HEK293 (cell line): ENCODE measurements around the gene TRAM2.

ENCODE experiments used
- CTCF ChIP-seq: fragments of 450-650 bp; formaldehyde crosslinking; IDR thresholded peaks from 2 replicates; pipeline ENCODE4 v1.5.1; 2016; ENCODE audit warnings: missing biosample characterization, missing genetic modification characterization
- ELK4 ChIP-seq: IDR thresholded peaks from 2 replicates; pipeline ENCODE4 v1.6.1; 2011; ENCODE audit warnings: mild to moderate bottlenecking, low read depth, low read length, borderline replicate concordance
- KLF16 ChIP-seq: fragments of 450-650 bp; formaldehyde crosslinking; IDR thresholded peaks from 2 replicates; pipeline ENCODE4 v1.5.1; 2017; ENCODE audit warnings: missing biosample characterization, missing genetic modification characterization
- ZBTB1 ChIP-seq: fragments of 450-650 bp; formaldehyde crosslinking; IDR thresholded peaks from 2 replicates; pipeline ENCODE4 v1.5.1; 2016; ENCODE audit warnings: missing biosample characterization, missing genetic modification characterization
- ZBTB21 ChIP-seq: fragments of 450-650 bp; formaldehyde crosslinking; IDR thresholded peaks from 2 replicates; pipeline ENCODE4 v1.5.1; 2017; ENCODE audit warnings: missing biosample characterization, missing genetic modification characterization
- ZBTB44 ChIP-seq: fragments of 450-650 bp; IDR thresholded peaks from 2 replicates; pipeline ENCODE4 v1.5.1; 2018; ENCODE audit warnings: missing biosample characterization, mild to moderate bottlenecking, missing genetic modification characterization
- ZNF311 ChIP-seq: fragments of 450-650 bp; formaldehyde crosslinking; IDR thresholded peaks from 2 replicates; pipeline ENCODE4 v1.5.1; 2017; ENCODE audit warnings: missing biosample characterization, missing genetic modification characterization, borderline replicate concordance
- ZNF37A ChIP-seq: fragments of 450-650 bp; IDR thresholded peaks from 2 replicates; pipeline ENCODE4 v1.5.1; 2018; ENCODE audit warnings: missing biosample characterization, missing genetic modification characterization
- ZNF560 ChIP-seq: fragments of 450-650 bp; formaldehyde crosslinking; IDR thresholded peaks from 2 replicates; pipeline ENCODE4 v1.5.1; 2017; ENCODE audit warnings: missing biosample characterization, missing genetic modification characterization, borderline replicate concordance
- ZNF629 ChIP-seq: fragments of 450-650 bp; formaldehyde crosslinking; IDR thresholded peaks from 2 replicates; pipeline ENCODE4 v1.5.1; 2017; ENCODE audit warnings: missing biosample characterization, missing genetic modification characterization
- ZNF777 ChIP-seq: fragments of 450-650 bp; formaldehyde crosslinking; IDR thresholded peaks from 2 replicates; pipeline ENCODE4 v1.5.1; 2017; ENCODE audit warnings: missing biosample characterization, missing genetic modification characterization, borderline replicate concordance
- TF ChIP-seq, protein P1 (sequence below): fragments of 450-650 bp; formaldehyde crosslinking; IDR thresholded peaks from 2 replicates; pipeline ENCODE4 v1.5.1; 2016; ENCODE audit warnings: missing biosample characterization, missing genetic modification characterization
- TF ChIP-seq, protein P2 (sequence below): fragments of 450-650 bp; formaldehyde crosslinking; IDR thresholded peaks from 2 replicates; pipeline ENCODE4 v1.5.1; 2016; ENCODE audit warnings: missing biosample characterization, missing genetic modification characterization
- TF ChIP-seq, protein P3 (sequence below): fragments of 450-650 bp; formaldehyde crosslinking; IDR thresholded peaks from 2 replicates; pipeline ENCODE4 v1.5.1; 2017; ENCODE audit warnings: missing biosample characterization, missing genetic modification characterization

GRCh38 chr6:52505726-52506409 is 71.0 kb downstream of the TRAM2 start:
- TF ChIP-seq ZBTB1 (tag by site-specific recombination) (no peak), ZBTB44 (tag by site-specific recombination) (no peak), CTCF (tag by site-specific recombination) (no peak), KLF16 (tag by site-specific recombination) (no peak), ZBTB21 (tag by site-specific recombination) (no peak), ZNF629 (no peak), ZNF560 (tag by site-specific recombination) (no peak), ZNF777 (tag by site-specific recombination) (no peak), ZNF311 (no peak), ZNF37A (tag by site-specific recombination) (no peak), ELK4 (no peak)
- TF ChIP-seq, protein P1, sequence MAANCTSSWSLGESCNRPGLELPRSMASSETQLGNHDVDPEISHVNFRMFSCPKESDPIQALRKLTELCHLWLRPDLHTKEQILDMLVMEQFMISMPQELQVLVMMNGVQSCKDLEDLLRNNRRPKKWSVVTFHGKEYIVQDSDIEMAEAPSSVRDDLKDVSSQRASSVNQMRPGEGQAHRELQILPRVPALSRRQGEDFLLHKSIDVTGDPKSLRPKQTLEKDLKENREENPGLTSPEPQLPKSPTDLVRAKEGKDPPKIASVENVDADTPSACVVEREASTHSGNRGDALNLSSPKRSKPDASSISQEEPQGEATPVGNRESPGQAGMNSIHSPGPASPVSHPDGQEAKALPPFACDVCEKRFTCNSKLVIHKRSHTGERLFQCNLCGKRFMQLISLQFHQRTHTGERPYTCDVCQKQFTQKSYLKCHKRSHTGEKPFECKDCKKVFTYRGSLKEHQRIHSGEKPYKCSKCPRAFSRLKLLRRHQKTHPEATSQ (tag by site-specific recombination), result no peak
- TF ChIP-seq, protein P2, sequence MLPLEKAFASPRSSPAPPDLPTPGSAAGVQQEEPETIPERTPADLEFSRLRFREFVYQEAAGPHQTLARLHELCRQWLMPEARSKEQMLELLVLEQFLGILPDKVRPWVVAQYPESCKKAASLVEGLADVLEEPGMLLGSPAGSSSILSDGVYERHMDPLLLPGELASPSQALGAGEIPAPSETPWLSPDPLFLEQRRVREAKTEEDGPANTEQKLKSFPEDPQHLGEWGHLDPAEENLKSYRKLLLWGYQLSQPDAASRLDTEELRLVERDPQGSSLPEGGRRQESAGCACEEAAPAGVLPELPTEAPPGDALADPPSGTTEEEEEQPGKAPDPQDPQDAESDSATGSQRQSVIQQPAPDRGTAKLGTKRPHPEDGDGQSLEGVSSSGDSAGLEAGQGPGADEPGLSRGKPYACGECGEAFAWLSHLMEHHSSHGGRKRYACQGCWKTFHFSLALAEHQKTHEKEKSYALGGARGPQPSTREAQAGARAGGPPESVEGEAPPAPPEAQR (tag by site-specific recombination), result no peak
- TF ChIP-seq, protein P3, sequence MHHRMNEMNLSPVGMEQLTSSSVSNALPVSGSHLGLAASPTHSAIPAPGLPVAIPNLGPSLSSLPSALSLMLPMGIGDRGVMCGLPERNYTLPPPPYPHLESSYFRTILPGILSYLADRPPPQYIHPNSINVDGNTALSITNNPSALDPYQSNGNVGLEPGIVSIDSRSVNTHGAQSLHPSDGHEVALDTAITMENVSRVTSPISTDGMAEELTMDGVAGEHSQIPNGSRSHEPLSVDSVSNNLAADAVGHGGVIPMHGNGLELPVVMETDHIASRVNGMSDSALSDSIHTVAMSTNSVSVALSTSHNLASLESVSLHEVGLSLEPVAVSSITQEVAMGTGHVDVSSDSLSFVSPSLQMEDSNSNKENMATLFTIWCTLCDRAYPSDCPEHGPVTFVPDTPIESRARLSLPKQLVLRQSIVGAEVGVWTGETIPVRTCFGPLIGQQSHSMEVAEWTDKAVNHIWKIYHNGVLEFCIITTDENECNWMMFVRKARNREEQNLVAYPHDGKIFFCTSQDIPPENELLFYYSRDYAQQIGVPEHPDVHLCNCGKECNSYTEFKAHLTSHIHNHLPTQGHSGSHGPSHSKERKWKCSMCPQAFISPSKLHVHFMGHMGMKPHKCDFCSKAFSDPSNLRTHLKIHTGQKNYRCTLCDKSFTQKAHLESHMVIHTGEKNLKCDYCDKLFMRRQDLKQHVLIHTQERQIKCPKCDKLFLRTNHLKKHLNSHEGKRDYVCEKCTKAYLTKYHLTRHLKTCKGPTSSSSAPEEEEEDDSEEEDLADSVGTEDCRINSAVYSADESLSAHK (tag by site-specific recombination), result no peak
